GM12878 (cell line): ENCODE data around the gene ADAM10. TPM values are rescaled to one million over a fixed set of nuclear protein-coding genes. Genes with fewer than 3 reads are reported as not detected.

Experiments used
- ATAC-seq: fragments of 200-7000 bp; cut with Tn5 transposase; 3 replicates; pipeline ENCODE4 v1.9.1; 2020; ENCODE audit warnings: mild to moderate bottlenecking, moderate library complexity
- BruUV-seq: library from RNA; stranded (reverse); fragments of 400-500 nt; replicated peaks from 2 replicates; lab custom pipeline; 2021; lab: Mats Ljungman, UMichigan
- CTCF ChIA-PET: fragments of 300-600 bp; sonication (Branson Sonifier 250); formaldehyde crosslinking; extraction: SDS; loops from one replicate; lab custom pipeline; 2021; ENCODE audit warnings: inconsistent platforms; lab: Yijun Ruan, JAX
- POLR2A ChIA-PET: fragments of 350-600 bp; formaldehyde crosslinking; extraction: SDS; loops from one replicate; lab custom pipeline; 2021; ENCODE audit warnings: inconsistent platforms; lab: Charles Lee
- RAD21 ChIA-PET: fragments of 300-600 bp; sonication (Branson Sonifier 250); formaldehyde crosslinking; loops from one replicate; lab custom pipeline; 2023; ENCODE audit warnings: antibody characterized with exemption; ENCODE audit not compliant: unreplicated experiment; lab: Charles Lee
- SMC1A ChIA-PET: fragments of 300-600 bp; sonication (Branson Sonifier 250); formaldehyde crosslinking; loops from one replicate; lab custom pipeline; 2023; ENCODE audit not compliant: unreplicated experiment, uncharacterized antibody; lab: Charles Lee
- DNase-seq: peaks from one replicate; pipeline ENCODE4 v3.0.0-alpha.2; 2011; ENCODE audit warnings: low read depth, low spot score
- FAIRE-seq: peaks from 3 replicates; lab custom pipeline; 2011; peaks lifted over from hg19 to GRCh38; lab: Jason Lieb, UNC
- H2AFZ ChIP-seq: 2 replicates; pipeline ENCODE4 v1.6.0; 2011; ENCODE audit warnings: low read depth, low read length, control low read depth; ENCODE audit not compliant: control insufficient read depth
- H3K27ac ChIP-seq: 2 replicates; pipeline ENCODE4 v1.5.1; 2011; ENCODE audit warnings: control low read depth; ENCODE audit not compliant: control insufficient read depth, insufficient read depth
- H3K27me3 ChIP-seq, 2 experiments: replicated peaks in 1 of 2; 2 replicates each; pipeline versions ENCODE4 v1.6.0 to v1.6.1; 2011; ENCODE audit warnings: low read length in 1 of 2; ENCODE audit not compliant: control insufficient read depth in 2 of 2, insufficient read depth in 2 of 2
- H3K36me3 ChIP-seq, 2 experiments: 2 replicates each; pipeline ENCODE4 v1.5.1; 2011; ENCODE audit warnings: low read length in 1 of 2; ENCODE audit not compliant: control insufficient read depth in 2 of 2, insufficient read depth in 2 of 2
- H3K4me1 ChIP-seq: 2 replicates; pipeline ENCODE4 v1.6.1; 2011; ENCODE audit warnings: mild to moderate bottlenecking, low read length, moderate library complexity, mixed read lengths; ENCODE audit not compliant: control insufficient read depth, insufficient read depth
- H3K4me2 ChIP-seq: 2 replicates; pipeline ENCODE4 v1.6.0; 2011; ENCODE audit warnings: control low read depth; ENCODE audit not compliant: control insufficient read depth, insufficient read depth
- H3K4me3 ChIP-seq: fragments of 200-600 bp; sonication (generic); 2 replicates; pipeline ENCODE4 v1.5.1; 2016
- H3K79me2 ChIP-seq: 2 replicates; pipeline ENCODE4 v1.6.0; 2011; ENCODE audit warnings: low read length; ENCODE audit not compliant: control insufficient read depth, insufficient read depth
- H3K9ac ChIP-seq: 2 replicates; pipeline ENCODE4 v1.8.0; 2011; ENCODE audit warnings: low read length, control low read depth, mixed read lengths; ENCODE audit not compliant: control insufficient read depth, insufficient read depth
- H3K9me3 ChIP-seq: replicated peaks from 3 replicates; pipeline ENCODE4 v1.5.1; 2011; ENCODE audit warnings: mild to moderate bottlenecking, low read length; ENCODE audit not compliant: control insufficient read depth, insufficient read depth
- H4K20me1 ChIP-seq: 2 replicates; pipeline ENCODE4 v1.6.0; 2011; ENCODE audit not compliant: control insufficient read depth, insufficient read depth
- IKZF1 ChIP-seq: fragments of 450-650 bp; conservative IDR thresholded peaks from 2 replicates; pipeline ENCODE4 v1.6.1; 2017; ENCODE audit warnings: antibody characterized with exemption, mild to moderate bottlenecking
- NR2C1 ChIP-seq: fragments of 450-650 bp; IDR thresholded peaks from 2 replicates; pipeline ENCODE4 v1.6.1; 2017; ENCODE audit warnings: antibody characterized with exemption, mild to moderate bottlenecking, moderate library complexity
- PAX5 ChIP-seq: IDR thresholded peaks from 2 replicates; pipeline ENCODE4 v1.6.1; 2011; ENCODE audit warnings: low read depth, low read length, borderline replicate concordance
- RELA ChIP-seq: fragments of 450-650 bp; IDR thresholded peaks from 2 replicates; pipeline ENCODE4 v1.8.0; 2014; ENCODE audit warnings: borderline replicate concordance; ENCODE audit not compliant: partially characterized antibody
- SPI1 ChIP-seq: IDR thresholded peaks from 2 replicates; pipeline ENCODE4 v1.6.1; 2011; ENCODE audit warnings: low read depth, mild to moderate bottlenecking, low read length, moderate library complexity, borderline replicate concordance; ENCODE audit not compliant: insufficient read depth
- TARDBP ChIP-seq: IDR thresholded peaks from 2 replicates; pipeline ENCODE4 v1.6.1; 2016; ENCODE audit warnings: borderline replicate concordance
- TCF3 ChIP-seq: IDR thresholded peaks from 2 replicates; pipeline ENCODE4 v1.6.1; 2012; ENCODE audit warnings: low read depth, mild to moderate bottlenecking, low read length, borderline replicate concordance; ENCODE audit not compliant: insufficient read depth
- WGBS: methylation state at CpG from one replicate; pipeline ENCODE4 v1.1.6; 2016; ENCODE audit warnings: low lambda C conversion rate; ENCODE audit not compliant: insufficient replicate concordance, insufficient coverage; ENCODE audit errors: missing lambda C conversion rate; 5-methylcytosine and 5-hydroxymethylcytosine counted together
- in situ Hi-C: fragments of 300-500 bp; cut with MboI; formaldehyde crosslinking; loops from 9 replicates; pipeline ENCODE4 v1.14.3; 2018; ENCODE audit warnings: mixed read lengths
- intact Hi-C: fragments of 100-400 bp; cut with micrococcal nuclease; formaldehyde crosslinking; loops from one replicate; pipeline ENCODE4 v1.14.2; 2022; ENCODE audit not compliant: unreplicated experiment
- polyA plus RNA-seq, 11 experiments: library from polyadenylated mRNA; depleted of rRNA in 4 of 11; unstranded in 6 of 11; stranded (reverse) in 5 of 11; fragments of >200 nt; fragmentation: Nextera tagmentation in 4 of 11; fragmentation: Illumina TruSeq in 1 of 11; extraction: Ambion mirVana in 4 of 11; extraction: Trizol in 1 of 11; gene quantifications; 1 replicate in 1 of 11; 2 replicates in 10 of 11; pipeline versions ENCODE4 v1.2.1 to v1.2.3, GENCODE V29; 2011 to 2016; ENCODE audit warnings: inconsistent platforms in 2 of 11, missing spikeins in 2 of 11, low read depth in 1 of 11
- total RNA-seq, 4 experiments: library from RNA; depleted of rRNA in 3 of 4; stranded (reverse); fragments of >200 nt in 3 of 4; fragmentation: Illumina TruSeq in 1 of 4; extraction: Trizol in 1 of 4; gene quantifications; 2 replicates each; pipeline versions ENCODE4 v1.2.1 to v1.2.3, GENCODE V29; 2013 to 2021

ADAM10 gene
- total and polyA plus RNA-seq, 10 of the 15 experiments (the other 5 are each of a cell fraction or from before 2014, with no cell fraction given), result 10.0 to 88.9 (median 51.7) TPM

DNA sequence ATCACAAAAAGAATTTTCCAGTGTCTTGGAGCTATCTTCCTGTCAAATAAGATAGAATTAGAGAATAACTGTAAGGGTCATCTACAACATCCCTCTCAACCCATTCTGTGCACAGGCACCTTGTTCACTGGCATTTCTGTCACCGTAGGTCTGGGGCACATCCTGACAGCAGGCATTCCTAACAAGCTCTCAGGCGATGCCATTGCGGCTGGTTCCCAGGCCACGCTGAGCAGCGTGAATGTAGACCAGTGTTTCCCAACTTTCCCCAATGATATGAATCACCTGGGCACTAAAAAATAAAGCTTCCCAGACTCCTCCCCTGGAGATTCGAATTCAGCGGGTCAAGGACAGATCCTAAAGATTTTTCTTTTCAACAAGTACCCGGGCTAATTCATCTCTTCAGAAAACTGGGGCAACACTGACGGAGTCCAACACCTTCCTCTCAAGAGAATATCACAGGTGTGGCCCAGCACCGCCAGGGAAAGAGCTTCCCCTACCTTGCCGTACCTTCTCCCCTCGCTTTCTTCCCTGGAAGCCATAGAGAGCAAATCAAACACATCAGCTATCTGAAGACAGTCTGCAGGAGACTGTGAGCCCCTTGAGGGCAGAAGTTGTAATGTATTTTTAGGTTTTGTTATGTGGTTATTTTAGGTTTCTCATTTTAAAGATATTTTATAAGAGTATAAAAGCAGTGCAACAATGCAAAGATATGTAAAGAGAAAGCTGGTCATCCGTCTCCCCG lies 174.3 kb downstream of the ADAM10 start:
- Histone ChIP-seq H3K9me3 (no peaks in the 10 kb centered on the region), H3K9ac (no peak overlapping the region), H3K27me3 (no peaks in the 10 kb centered on the region), H3K36me3 (no peaks in the 10 kb centered on the region), H3K4me2 (no peak overlapping the region), H4K20me1 (no peaks in the 10 kb centered on the region)
- intact Hi-C loops, result no loop called here
- ChIA-PET CTCF (interaction anchor here (0.7 to 0.8 kb wide), 2 partner anchors 11 to 185 kb away, joined by 3 to 4 read pairs; no protein-coding TSS in a partner anchor), SMC1A (interaction anchor here (0.8 to 2.7 kb wide), 7 partner anchors 10 to 194 kb away, joined by 3 to 7 read pairs (median 4); no protein-coding TSS in a partner anchor)
- in situ Hi-C loops, result no loop called here
- ATAC-seq, result no peak
- 74% methylated on average over 14 of the region's 14 CpGs for WGBS
- TF ChIP-seq RELA, result no peak
- no peak for TF ChIP-seq NR2C1
- TF ChIP-seq SPI1, result no peak
- TF ChIP-seq TCF3, result no peak
- TF ChIP-seq PAX5, result no peak
- no peak for TF ChIP-seq IKZF1
- TF ChIP-seq TARDBP, result no peak
- TF ChIP-seq, all 136 proteins: peak for 0
- Histone ChIP-seq H3K4me1 (no peaks in the 10 kb centered on the region), H3K27ac (no peak overlapping the region), H2AFZ (no peak overlapping the region), H3K4me3 (no peak overlapping the region), H3K79me2 (no peaks in the 10 kb centered on the region)
- RAD21 ChIA-PET, result no interaction called here
- BruUV-seq, result no TSS peak
- no peak for DNase-seq
- POLR2A ChIA-PET, result no interaction called here
- no peak for FAIRE-seq
